MM.1S (cell line): ENCODE measurements around the gene OR52K2.

Source experiments
- DNase-seq: peaks from one replicate; pipeline ENCODE4 v3.0.0-alpha.2; 2015
- H2AFZ ChIP-seq: fragments of 300-600 bp; sonication (generic); 2 replicates; pipeline ENCODE4 v1.6.0; 2016; ENCODE audit warnings: antibody characterized with exemption, low read length
- H3F3A ChIP-seq: fragments of 300-600 bp; sonication (generic); 2 replicates; pipeline ENCODE4 v1.6.1; 2016; ENCODE audit warnings: mild to moderate bottlenecking, antibody characterized with exemption, low read length, moderate library complexity, mixed read lengths; ENCODE audit not compliant: insufficient read depth
- H3K27ac ChIP-seq: fragments of 300-600 bp; sonication (generic); 2 replicates; pipeline ENCODE4 v1.5.1; 2016; ENCODE audit warnings: mild to moderate bottlenecking, low read length
- H3K27me3 ChIP-seq: fragments of 300-600 bp; sonication (generic); replicated peaks from 2 replicates; pipeline ENCODE4 v1.6.0; 2016; ENCODE audit warnings: low read length; ENCODE audit not compliant: insufficient read depth
- H3K36me3 ChIP-seq: fragments of 300-600 bp; sonication (generic); replicated peaks from 2 replicates; pipeline ENCODE4 v1.6.1; 2016; ENCODE audit warnings: mild to moderate bottlenecking, low read length, mixed read lengths; ENCODE audit not compliant: insufficient read depth
- H3K4me1 ChIP-seq: fragments of 300-600 bp; sonication (generic); 2 replicates; pipeline ENCODE4 v1.6.1; 2016; ENCODE audit warnings: low read length, mixed read lengths
- H3K4me2 ChIP-seq: fragments of 300-600 bp; sonication (generic); 2 replicates; pipeline ENCODE4 v1.6.0; 2016; ENCODE audit warnings: low read depth, low read length
- H3K4me3 ChIP-seq: fragments of 300-600 bp; sonication (generic); 2 replicates; pipeline ENCODE4 v1.5.1; 2016; ENCODE audit warnings: low read length, mixed read lengths
- H3K79me2 ChIP-seq: fragments of 300-600 bp; sonication (generic); 2 replicates; pipeline ENCODE4 v1.6.1; 2016; ENCODE audit warnings: mixed run types, low read length, mixed read lengths
- H3K9ac ChIP-seq: fragments of 300-600 bp; sonication (generic); 2 replicates; pipeline ENCODE4 v1.6.1; 2016; ENCODE audit warnings: low read length, mixed read lengths
- H3K9me2 ChIP-seq: fragments of 300-600 bp; sonication (generic); replicated peaks from 2 replicates; pipeline ENCODE4 v1.6.1; 2016; ENCODE audit warnings: mild to moderate bottlenecking, low read length, mixed read lengths; ENCODE audit not compliant: insufficient read depth
- H3K9me3 ChIP-seq: fragments of 300-600 bp; sonication (generic); replicated peaks from 2 replicates; pipeline ENCODE4 v1.6.1; 2016; ENCODE audit warnings: mild to moderate bottlenecking, low read length, mixed read lengths; ENCODE audit not compliant: insufficient read depth
- H4K20me1 ChIP-seq: fragments of 300-600 bp; sonication (generic); 2 replicates; pipeline ENCODE4 v1.6.1; 2016; ENCODE audit warnings: mild to moderate bottlenecking, low read length, moderate library complexity, mixed read lengths; ENCODE audit not compliant: insufficient read depth
- CTCF ChIP-seq: fragments of 300-600 bp; sonication (generic); IDR thresholded peaks from 2 replicates; pipeline ENCODE4 v1.5.1; 2016; ENCODE audit warnings: antibody characterized with exemption, low read length, mixed read lengths
- EZH2 ChIP-seq: fragments of 300-600 bp; sonication (generic); optimal IDR thresholded peaks from 2 replicates; pipeline ENCODE3; 2017; ENCODE audit warnings: low read depth, mild to moderate bottlenecking, antibody characterized with exemption, low read length, mixed read lengths
- EZH2phosphoT487 ChIP-seq: fragments of 300-600 bp; sonication (generic); IDR thresholded peaks from 2 replicates; pipeline ENCODE4 v1.6.1; 2018; ENCODE audit warnings: antibody characterized with exemption, low read length

The OR52K2 gene

GRCh38 chr11:4480577-4481239 is 31.6 kb downstream of the OR52K2 start:
- Histone ChIP-seq H3F3A (no peaks in the 10 kb centered on the region), H3K9me3 (no peaks in the 10 kb centered on the region), H3K4me1 (no peaks in the 10 kb centered on the region), H3K4me2 (no peak overlapping the region), H3K27me3 (no peaks in the 10 kb centered on the region), H3K36me3 (no peaks in the 10 kb centered on the region), H3K27ac (no peak overlapping the region), H2AFZ (no peak overlapping the region), H3K4me3 (no peak overlapping the region), H3K9me2 (no peaks in the 10 kb centered on the region), H3K79me2 (no peaks in the 10 kb centered on the region), H4K20me1 (no peaks in the 10 kb centered on the region), H3K9ac (no peak overlapping the region)
- DNase-seq = no peak
- TF ChIP-seq EZH2phosphoT487 (no peak), EZH2 (no peak), CTCF (no peak)

GRCh38 chr11:4481240-4481582 is 32.1 kb downstream of the OR52K2 start:
- no peaks in the 10 kb centered on the region for H3K36me3 ChIP-seq
- DNase-seq = no peak
- no peaks in the 10 kb centered on the region for H3K9me2 ChIP-seq
- no peaks in the 10 kb centered on the region for H3K4me1 ChIP-seq
- no peaks in the 10 kb centered on the region for H3K27me3 ChIP-seq
- no peak overlapping the region for H3K27ac ChIP-seq
- H3K4me2 ChIP-seq = no peak overlapping the region
- H3F3A ChIP-seq = no peaks in the 10 kb centered on the region
- no peak overlapping the region for H2AFZ ChIP-seq
- H3K4me3 ChIP-seq = no peak overlapping the region
- H3K9me3 ChIP-seq = no peaks in the 10 kb centered on the region
- no peaks in the 10 kb centered on the region for H4K20me1 ChIP-seq
- no peak for TF ChIP-seq CTCF
- no peak for TF ChIP-seq EZH2
- no peak for TF ChIP-seq EZH2phosphoT487
- H3K9ac ChIP-seq = no peak overlapping the region
- no peaks in the 10 kb centered on the region for H3K79me2 ChIP-seq

DNA sequence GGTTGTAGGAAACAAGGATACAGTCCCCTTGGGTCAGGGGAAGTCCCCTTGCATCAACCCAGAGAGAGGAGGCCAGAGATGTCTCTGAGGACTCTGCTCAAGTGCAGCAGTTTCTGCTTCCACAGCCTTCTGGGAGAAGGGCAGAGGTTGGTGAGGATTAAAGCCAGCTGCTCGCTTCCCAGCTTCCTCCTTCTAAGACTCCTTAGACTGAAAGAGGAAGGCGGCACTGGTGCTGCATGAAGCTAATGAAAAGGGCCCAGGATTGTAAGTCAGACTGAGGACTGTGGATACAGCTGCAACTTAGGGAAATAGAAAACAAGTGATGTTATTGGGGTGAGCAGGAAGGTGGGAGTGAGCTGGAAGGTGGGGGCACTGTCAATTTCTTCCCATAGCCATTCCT is 33.4 kb downstream of the OR52K2 start, which contains the start of gene OR52K1:
OR52K1 (plus strand) TSS at position 202 of the 400 bp plus-strand sequence. CDS start 6,255 bp downstream, outside the sequence.
- H3K79me2 ChIP-seq = no peaks in the 10 kb centered on the region
- no peak within 1 kb of the TSS for H3K4me3 ChIP-seq
- no peaks in the 10 kb centered on the region for H3K27me3 ChIP-seq
- no peaks in the 10 kb centered on the region for H3K4me1 ChIP-seq
- no peak within 1 kb of the TSS for H2AFZ ChIP-seq
- no peak within 1 kb of the TSS for H3K4me2 ChIP-seq
- no peak for DNase-seq
- H4K20me1 ChIP-seq = no peaks in the 10 kb centered on the region
- TF ChIP-seq EZH2 = no peak
- TF ChIP-seq CTCF = no peak
- TF ChIP-seq EZH2phosphoT487 = no peak
- no peaks in the 10 kb centered on the region for H3F3A ChIP-seq
- no peaks in the 10 kb centered on the region for H3K9me3 ChIP-seq
- H3K9ac ChIP-seq = no peak within 1 kb of the TSS
- H3K9me2 ChIP-seq = no peaks in the 10 kb centered on the region
- H3K27ac ChIP-seq = no peak within 1 kb of the TSS
- no peaks in the 10 kb centered on the region for H3K36me3 ChIP-seq
